ENCODE results near the gene RNF224.

The RNF224 gene

GRCh38 chr9:137275203-137275587, 47.9 kb downstream of the RNF224 start:
- DNase-seq: no peak

- DNase-seq: no peak
Measured at GRCh38 chr9:137275588-137276472, 48.5 kb downstream of the RNF224 start.

- DNase-seq: no peak
Measured at GRCh38 chr9:137276473-137277328, 49.4 kb downstream of the RNF224 start.

GRCh38 chr9:137277329-137278041, 50.2 kb downstream of the RNF224 start, which contains the start of gene TOR4A:
Gene TOR4A (plus strand): TSS chr9:137277726. CDS start chr9:137278690, 964 bp downstream.
- no peak for DNase-seq

GRCh38 chr9:137278061-137278701, 50.9 kb downstream of the RNF224 start:
- no peak for DNase-seq

Data from midbrain (tissue), 1 donor.